Colon (tissue), 2 donors: ENCODE data around the gene LHB.

Experiments
- FAIRE-seq: peaks from 2 replicates; lab custom pipeline; 2012; peaks lifted over from hg19 to GRCh38; lab: Jason Lieb, UNC
- donor health status: control.
- donor health status: control.

LHB gene

GRCh38 chr19:48975947-48976847, 40.7 kb downstream of the LHB start:
- FAIRE-seq: no peak

DNA sequence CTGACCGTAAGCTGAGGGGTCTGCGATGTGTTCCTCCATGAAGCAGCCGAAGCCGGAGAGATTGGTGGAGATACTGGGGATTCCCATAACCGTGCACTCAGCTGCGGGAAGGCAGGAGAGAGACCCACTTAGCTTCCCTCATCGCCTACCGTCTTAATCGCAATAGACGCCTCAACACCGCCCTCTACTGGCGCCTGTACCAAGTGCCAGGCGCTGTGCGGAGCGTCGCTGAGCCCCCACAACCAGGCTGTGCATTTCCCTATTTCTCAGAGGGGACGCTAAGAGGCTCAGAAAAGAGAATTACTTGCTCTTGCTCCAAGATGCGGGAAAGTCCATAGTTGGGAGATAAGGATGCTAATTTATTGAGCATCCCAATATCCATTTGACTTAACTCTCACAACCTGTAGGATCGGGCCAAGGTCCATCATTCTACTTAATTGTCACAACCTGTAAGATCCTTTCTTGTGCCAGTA, 45.9 kb downstream of the LHB start:
- no peak for FAIRE-seq

- FAIRE-seq: no peak
Observed at GRCh38 chr19:48970139-48970766, 46.6 kb downstream of the LHB start.

GRCh38 chr19:48969276-48970138, 47.4 kb downstream of the LHB start:
- FAIRE-seq: no peak

DNA sequence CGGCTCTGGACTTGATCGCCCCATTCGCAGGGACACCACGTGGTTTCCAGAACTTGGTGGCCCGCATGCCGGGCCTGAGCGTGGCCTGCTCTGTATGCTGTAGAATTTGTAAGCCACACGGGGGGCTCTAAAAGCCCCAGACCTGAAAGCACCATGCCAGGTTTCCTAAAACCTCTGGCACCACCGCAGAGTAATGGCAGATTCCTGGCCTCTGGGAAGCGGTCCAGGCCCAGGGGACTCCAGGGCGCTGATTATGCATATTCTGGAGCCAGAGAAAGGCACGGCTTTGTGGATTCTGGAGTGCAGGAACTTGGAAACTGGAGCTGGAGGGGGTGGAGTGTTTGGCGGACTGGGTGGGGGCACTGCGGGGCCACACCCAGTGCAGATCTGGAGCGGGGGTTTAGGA, 48.1 kb downstream of the LHB start:
- no peak for FAIRE-seq

DNA sequence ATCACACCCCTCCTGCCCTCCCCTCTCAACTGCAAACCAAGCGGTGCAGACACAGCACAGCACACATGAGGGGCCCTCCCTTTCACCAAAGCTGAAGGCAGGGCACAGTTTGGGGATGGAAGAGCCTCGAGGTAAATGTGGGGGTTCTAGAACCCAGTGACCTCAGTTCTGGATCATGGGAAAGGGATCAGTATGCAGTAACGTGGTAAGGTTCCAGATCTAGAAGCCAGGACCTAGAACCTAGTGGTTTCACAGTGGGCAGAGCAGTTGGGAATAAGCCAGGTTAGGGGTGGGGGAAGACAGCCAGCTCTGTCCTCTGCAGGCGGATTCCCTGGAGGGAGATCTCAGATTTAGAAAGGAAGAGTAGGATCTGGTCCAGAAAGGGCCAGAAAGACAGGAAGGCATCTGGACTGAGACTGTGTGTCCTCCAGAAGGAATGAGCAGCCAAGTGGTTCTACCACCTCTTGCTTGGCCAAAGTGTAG, 48.7 kb downstream of the LHB start:
- FAIRE-seq: no peak

- no peak for FAIRE-seq
Observed at GRCh38 chr19:48967346-48968178, 49.3 kb downstream of the LHB start.

DNA sequence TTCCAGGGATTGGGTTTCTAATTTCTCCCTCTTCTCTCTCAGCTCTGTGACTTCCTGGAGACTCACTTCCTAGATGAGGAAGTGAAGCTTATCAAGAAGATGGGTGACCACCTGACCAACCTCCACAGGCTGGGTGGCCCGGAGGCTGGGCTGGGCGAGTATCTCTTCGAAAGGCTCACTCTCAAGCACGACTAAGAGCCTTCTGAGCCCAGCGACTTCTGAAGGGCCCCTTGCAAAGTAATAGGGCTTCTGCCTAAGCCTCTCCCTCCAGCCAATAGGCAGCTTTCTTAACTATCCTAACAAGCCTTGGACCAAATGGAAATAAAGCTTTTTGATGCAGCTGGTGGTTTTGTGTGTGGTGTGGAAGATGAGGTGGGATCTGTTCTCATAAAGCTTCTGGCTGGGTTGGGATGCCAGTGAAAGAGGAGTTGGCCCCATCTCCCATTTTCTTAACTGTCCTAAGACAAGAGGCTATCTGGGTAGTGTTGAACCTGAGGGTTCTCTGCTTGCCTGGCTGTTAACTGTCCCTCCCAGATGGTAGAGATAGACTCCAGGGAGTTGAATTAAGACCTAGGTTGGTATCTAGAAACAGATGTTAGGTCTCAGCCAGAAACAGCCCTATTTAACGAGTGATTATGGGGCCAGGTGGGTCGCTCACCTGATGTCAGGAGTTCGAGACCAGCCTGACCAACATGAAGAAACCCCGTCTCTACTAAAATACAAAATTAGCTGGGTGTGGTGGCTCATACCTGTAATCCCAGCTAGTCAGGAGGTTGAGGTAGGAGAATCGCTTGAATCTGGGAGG, 50.1 kb downstream of the LHB start:
- no peak for FAIRE-seq
